Lung (tissue), 12 donors: ENCODE results near the gene SEC14L1. TPM values are rescaled to one million over a fixed set of nuclear protein-coding genes. Genes with fewer than 3 reads are reported as not detected.

Source experiments
- ATAC-seq: fragments of 200-7000 bp; cut with Tn5 transposase; one replicate; pipeline ENCODE4 v1.9.1; 2020; ENCODE audit warnings: moderate number of reproducible peaks; ENCODE audit not compliant: insufficient read depth, low FRiP score
- DNase-seq, 3 donors: peaks; one replicate each; pipeline ENCODE4 v3.0.0-alpha.2; 2013 to 2017
- H3K27ac ChIP-seq, 2 donors: one replicate each; pipeline ENCODE4 v1.5.1; 2013; ENCODE audit warnings: mild to moderate bottlenecking in 2 of 2, moderate library complexity in 2 of 2, control low read depth in 1 of 2, inconsistent platforms in 1 of 2, low read depth in 1 of 2, low read length in 1 of 2
- H3K27me3 ChIP-seq, 3 donors: one replicate each; pipeline ENCODE4 v1.5.1; 2013; ENCODE audit warnings: low read length in 2 of 3; ENCODE audit not compliant: control insufficient read depth in 3 of 3, insufficient read depth in 3 of 3
- H3K36me3 ChIP-seq, 4 donors: one replicate each; pipeline ENCODE4 v1.5.1; 2013; ENCODE audit warnings: low read length in 4 of 4, mild to moderate bottlenecking in 1 of 4, moderate library complexity in 1 of 4; ENCODE audit not compliant: control insufficient read depth in 4 of 4, insufficient read depth in 4 of 4
- H3K4me1 ChIP-seq, 5 donors: one replicate each; pipeline ENCODE4 v1.5.1; 2013; ENCODE audit warnings: low read length in 5 of 5, mild to moderate bottlenecking in 2 of 5, moderate library complexity in 1 of 5; ENCODE audit not compliant: control insufficient read depth in 5 of 5, insufficient read depth in 5 of 5
- H3K4me3 ChIP-seq: one replicate; pipeline ENCODE4 v1.5.1; 2013; ENCODE audit warnings: mild to moderate bottlenecking, control low read depth, moderate library complexity
- H3K9ac ChIP-seq, 2 donors: one replicate each; pipeline ENCODE4 v1.5.1; 2013; ENCODE audit warnings: low read length in 2 of 2, control low read depth in 1 of 2; ENCODE audit not compliant: insufficient read depth in 1 of 2
- H3K9me3 ChIP-seq, 4 donors: one replicate each; pipeline ENCODE4 v1.5.1; 2013; ENCODE audit warnings: low read length in 3 of 4, mild to moderate bottlenecking in 1 of 4, moderate library complexity in 1 of 4; ENCODE audit not compliant: control insufficient read depth in 4 of 4, insufficient read depth in 3 of 4
- WGBS, 2 donors: extraction: QIAGEN DNeasy Blood & Tissue Kit; methylation state at CpG; one replicate each; pipeline ENCODE4 v1.1.7; 2013; 5-methylcytosine and 5-hydroxymethylcytosine counted together
- polyA plus RNA-seq, 2 donors: library from polyadenylated mRNA; stranded (reverse); fragments of 200-250 nt; gene quantifications; one replicate each; pipeline ENCODE4 v1.2.1, GENCODE V29; 2013
- total RNA-seq, 2 donors: library from RNA; depleted of rRNA in 1 of 2; stranded (reverse); fragments of >200 nt in 1 of 2; gene quantifications; one replicate each; pipeline ENCODE4 v1.2.1, GENCODE V29; 2014 to 2021
- TF ChIP-seq, protein P1 (sequence below): IDR thresholded peaks from 2 replicates; pipeline ENCODE4 v1.5.1; 2012; ENCODE audit warnings: mild to moderate bottlenecking; ENCODE audit errors: control extremely low read depth, extremely low read depth
- donor health status: control.
- donor health status: control.
- donor health status: Bipolar disorder and iron deficiency.
- donor health status: healthy.
- donor health status: DM: yes; HTN: yes; CAD: no.

Gene SEC14L1
- total and polyA plus RNA-seq, 4 donors = 41.6 to 171 (median 135) TPM

DNA sequence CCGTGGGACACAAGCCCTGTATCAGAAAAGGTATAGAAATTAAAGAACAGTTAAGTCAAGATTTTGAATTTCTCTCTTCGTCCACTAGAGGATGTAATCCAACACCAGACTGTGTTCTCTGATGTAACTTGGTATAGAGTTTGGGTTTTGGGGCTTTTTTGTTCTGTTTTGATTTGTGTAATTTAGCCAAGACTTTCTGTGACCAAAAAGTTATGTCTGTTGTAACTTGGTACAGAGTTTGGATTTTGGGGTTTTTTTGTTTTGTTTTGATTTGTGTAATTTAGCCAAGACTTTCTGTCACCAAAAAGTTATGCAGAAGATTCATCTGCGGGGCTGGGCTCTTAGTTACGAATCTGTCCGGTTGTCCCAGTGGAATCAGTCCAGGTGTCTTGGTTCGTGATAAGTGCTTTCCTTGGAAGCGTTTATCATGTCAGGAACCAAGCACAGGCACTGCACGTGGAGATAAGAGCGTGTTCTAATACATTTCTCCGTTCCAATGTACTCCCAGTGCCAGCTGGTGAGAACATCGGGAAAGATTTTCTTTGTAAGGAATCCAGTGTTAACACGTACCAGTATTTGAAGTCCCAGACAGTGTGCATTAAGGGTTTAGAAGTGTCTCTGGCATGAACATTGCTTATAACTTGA lies 44.1 kb upstream of the SEC14L1 start:
- Histone ChIP-seq H3K27ac (peak overlapping the region in 1 of 2 donors; percentile 44), H3K9ac (no peak overlapping the region), H3K36me3 (peaks cover 6 to 24% (median 18%) of the 10 kb centered on the region in 4 donors), H3K4me3 (no peak overlapping the region), H3K4me1 (peaks cover 2 to 20% (median 12%) of the 10 kb centered on the region in 5 donors), H3K27me3 (no peaks in the 10 kb centered on the region), H3K9me3 (no peaks in the 10 kb centered on the region)
- DNase-seq (peak; percentile 24 to 80 (median 80)), ATAC-seq (peak; percentile 7)
- WGBS, 2 donors = 30 to 50% methylated on average over 12 of the region's 12 CpGs
- TF ChIP-seq, protein P1, sequence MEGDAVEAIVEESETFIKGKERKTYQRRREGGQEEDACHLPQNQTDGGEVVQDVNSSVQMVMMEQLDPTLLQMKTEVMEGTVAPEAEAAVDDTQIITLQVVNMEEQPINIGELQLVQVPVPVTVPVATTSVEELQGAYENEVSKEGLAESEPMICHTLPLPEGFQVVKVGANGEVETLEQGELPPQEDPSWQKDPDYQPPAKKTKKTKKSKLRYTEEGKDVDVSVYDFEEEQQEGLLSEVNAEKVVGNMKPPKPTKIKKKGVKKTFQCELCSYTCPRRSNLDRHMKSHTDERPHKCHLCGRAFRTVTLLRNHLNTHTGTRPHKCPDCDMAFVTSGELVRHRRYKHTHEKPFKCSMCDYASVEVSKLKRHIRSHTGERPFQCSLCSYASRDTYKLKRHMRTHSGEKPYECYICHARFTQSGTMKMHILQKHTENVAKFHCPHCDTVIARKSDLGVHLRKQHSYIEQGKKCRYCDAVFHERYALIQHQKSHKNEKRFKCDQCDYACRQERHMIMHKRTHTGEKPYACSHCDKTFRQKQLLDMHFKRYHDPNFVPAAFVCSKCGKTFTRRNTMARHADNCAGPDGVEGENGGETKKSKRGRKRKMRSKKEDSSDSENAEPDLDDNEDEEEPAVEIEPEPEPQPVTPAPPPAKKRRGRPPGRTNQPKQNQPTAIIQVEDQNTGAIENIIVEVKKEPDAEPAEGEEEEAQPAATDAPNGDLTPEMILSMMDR = peak; percentile 27

- no peaks in the 10 kb centered on the region for H3K27me3 ChIP-seq
- H3K27ac ChIP-seq = peak overlapping the region in 1 of 2 donors; percentile 21
- ATAC-seq = no peak
- H3K4me3 ChIP-seq = no peak overlapping the region
- no peak for DNase-seq
- H3K9me3 ChIP-seq = no peaks in the 10 kb centered on the region
- TF ChIP-seq, protein P1 = no peak
- peaks cover 6 to 20% (median 15%) of the 10 kb centered on the region in 4 donors for H3K36me3 ChIP-seq
- no peak overlapping the region for H3K9ac ChIP-seq
- peaks cover 2 to 20% (median 11%) of the 10 kb centered on the region in 5 donors for H3K4me1 ChIP-seq
- WGBS, 2 donors = 74 to 77% methylated on average over 6 of the region's 6 CpGs
Measured at GRCh38 chr17:77097631-77098180, 43.1 kb upstream of the SEC14L1 start.

GRCh38 chr17:77098884-77099545 lies 41.8 kb upstream of the SEC14L1 start:
- Histone ChIP-seq H3K9ac (peak overlapping the region in 1 of 2 donors; percentile 30), H3K4me1 (peaks cover 2 to 20% (median 11%) of the 10 kb centered on the region in 5 donors), H3K27me3 (no peaks in the 10 kb centered on the region), H3K27ac (peak overlapping the region; percentile 42 to 49), H3K36me3 (peaks cover 0 to 9% (median 4%) of the 10 kb centered on the region in 4 donors), H3K4me3 (no peak overlapping the region), H3K9me3 (no peaks in the 10 kb centered on the region)
- DNase-seq (peak; percentile 73 to 95 (median 90)), ATAC-seq (no peak)
- WGBS, 2 donors = 40 to 45% methylated on average over 9 of the region's 9 CpGs
- TF ChIP-seq, protein P1 = no peak
